NCI-H2107 treated with DMSO at 0.1 percent for 48 hours (cell line): ENCODE data around the gene MYEOV.

ENCODE experiments used
- DNase-seq: peaks from one replicate; lab custom pipeline; 2025; ENCODE audit not compliant: unreplicated experiment; lab: John Stamatoyannopoulos, UW

MYEOV gene

DNA sequence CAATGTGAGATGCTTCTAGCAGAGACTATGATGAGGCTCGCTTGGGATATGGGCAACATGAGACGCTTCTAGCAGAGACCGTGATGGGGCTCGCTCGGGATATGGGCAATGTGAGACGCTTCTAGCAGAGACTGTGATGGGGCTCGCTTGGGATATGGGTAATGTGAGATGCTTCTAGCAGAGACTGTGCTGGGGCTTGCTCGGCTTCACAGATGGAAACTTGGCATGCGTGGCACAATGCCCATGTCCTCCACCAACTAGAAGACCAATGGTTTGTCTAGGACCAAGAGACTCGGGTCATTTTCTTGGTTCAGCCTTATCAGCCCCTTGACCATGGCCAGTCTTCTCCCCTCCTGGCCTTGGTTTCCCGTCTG is 7.1 kb downstream of the MYEOV start:
- no peak for DNase-seq

DNA sequence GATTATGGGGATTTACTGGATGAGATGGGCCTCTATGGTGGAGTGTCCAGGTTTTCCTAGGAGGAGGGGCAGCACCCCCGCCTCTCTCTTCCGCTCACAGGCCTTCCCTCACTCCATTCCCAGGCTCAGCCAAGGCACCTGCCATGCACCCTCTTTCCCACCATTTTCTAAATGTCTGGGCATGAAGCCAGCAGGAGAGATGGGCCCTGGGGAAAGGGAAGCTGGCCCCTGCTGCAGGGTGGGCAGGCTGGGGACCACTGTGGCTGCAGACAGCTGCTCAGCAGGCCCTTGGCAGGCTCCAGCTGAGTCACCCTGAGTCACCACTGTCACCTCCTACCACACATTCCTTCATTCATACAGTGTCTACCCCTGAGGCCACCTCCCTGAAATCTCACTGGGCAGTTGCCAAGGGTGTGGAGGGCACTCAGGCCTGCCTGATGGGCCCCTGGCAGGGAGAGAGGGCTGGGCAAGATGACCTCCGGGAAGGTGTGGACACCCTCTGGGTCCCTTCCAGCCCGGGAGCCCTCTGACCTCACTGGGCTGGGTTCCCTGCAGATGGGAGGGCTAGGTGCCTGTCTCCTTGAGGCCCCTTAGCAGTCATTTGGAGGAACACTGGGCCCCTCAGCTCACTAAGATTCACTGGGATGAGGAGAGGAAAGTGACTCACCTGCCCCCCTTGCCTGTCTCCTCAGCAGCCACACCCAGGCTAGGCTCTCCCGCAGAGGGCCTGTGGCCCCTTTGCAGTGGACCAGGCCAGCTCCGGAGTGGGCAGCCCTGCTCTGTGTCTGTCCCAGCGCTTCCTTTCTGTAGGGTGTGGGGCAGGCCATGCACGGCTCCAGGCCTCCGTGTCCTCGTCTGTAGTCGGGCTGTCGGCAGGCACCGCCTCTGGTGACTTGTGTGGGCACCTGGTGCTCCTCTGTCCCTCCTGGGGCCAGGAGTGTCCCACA is 7.8 kb downstream of the MYEOV start:
- DNase-seq: no peak

DNA sequence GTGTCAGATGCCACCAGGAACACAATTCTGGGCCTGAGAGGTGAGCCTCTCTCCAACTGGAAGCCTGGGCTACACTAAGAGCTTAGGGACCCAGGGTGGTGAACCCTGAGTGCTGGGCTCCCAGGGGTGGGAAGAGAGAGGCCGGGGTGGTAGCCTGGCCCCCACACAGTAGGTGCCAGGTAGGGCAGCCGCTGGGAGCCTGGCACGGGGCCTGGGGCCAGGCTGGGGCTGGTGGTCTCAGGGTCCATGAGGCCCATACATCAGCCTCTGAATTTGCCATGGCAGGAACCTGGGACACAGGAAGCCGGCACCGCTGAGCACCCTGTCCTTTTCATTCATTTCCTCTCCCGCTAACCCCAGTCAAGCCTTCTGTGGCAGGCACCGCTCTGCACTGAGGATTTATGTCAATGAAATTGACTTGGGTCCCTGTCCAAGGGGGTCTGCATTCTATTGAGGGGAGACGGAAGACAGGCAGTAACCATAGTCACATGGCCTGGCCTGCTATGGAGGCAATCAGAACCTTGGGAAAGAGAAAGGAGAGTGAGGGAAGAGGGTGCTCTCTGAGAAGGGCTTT is 8.6 kb downstream of the MYEOV start:
- DNase-seq: no peak

DNA sequence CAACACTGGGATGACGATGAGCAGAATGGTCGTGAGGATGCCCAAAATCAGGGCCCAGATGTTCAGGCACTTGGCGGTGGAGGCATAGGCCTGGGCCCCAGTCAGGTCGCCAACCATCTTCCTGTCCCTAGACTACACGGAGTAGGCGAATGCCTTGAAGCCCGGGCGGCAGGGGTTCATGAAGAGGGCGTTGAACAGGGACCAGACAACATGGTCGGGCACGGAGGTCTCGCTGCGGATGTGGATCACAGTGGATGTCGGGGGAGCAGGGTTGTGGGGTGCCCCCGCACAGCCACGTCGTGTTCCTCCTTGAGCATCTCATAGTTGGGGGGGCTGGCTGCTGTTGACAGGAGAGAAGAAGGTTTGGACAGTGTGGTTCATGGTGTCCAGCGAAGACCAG is 9.5 kb downstream of the MYEOV start:
- no peak for DNase-seq

DNA sequence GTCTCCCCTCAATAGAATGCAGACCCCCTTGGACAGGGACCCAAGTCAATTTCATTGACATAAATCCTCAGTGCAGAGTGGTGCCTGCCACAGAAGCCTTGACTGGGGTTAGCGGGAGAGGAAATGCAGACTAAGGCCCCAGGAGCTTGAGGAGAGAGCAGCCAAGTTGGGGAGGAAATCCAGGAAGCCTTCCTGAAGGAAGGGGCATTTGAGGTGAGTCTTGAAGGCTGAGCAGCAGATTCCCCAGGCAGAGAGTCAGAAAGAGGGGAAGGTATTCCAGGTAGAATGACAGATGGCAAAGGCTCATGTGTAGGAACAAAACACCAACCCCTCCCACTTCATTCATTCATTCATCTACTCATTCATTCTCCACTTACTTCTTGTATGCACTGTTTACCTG is 10.3 kb downstream of the MYEOV start:
- no peak for DNase-seq

DNA sequence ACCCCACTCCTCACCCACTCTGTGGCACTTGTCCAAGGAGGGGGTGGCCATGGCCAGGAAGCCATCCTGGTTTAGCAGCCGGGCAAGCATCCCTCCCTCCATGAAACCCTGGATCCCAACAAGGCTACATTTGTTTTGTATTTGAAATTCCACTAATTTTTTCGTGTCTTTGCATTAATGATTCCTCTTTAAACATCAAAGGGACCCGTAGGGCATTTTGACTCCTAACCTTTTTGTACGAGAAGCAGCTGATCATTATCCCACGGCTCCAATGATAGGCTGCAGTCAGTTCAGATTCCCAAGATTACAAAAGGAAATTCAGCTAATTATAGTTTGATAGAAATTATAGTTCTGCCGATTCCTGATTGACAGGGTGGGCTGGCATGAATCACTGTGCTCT is 10.7 kb downstream of the MYEOV start:
- DNase-seq: no peak

DNA sequence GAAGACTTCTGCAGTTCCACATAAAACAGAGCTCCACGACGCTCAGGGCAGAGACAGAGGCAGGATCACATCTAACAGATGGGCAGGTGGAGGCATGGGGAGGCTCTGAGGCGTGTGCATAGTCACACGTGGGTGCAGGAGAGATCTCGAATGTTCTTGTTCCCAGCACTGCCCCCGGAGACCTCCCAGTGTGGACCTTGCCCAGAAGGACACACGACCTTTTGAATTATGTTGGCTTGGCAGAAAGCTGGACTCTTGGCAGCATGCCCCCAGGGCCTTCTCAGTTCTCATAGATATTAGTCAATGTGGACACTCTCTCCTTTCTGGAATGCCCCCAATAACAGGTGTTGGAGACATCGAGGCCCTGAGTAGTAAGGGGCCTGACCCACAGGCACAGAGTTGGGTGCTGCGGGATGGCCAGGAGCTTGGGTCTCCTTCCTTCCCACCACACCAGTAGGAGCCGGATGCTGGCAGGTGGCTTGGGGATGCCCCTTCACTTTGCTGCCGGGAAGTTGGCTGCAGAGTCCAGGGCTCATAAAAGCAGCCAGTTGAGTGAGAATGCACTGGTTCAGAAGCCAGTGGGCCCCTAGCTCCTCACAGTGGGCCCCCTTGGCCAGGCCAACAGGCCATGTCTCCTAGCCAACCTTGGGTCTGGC is 12.1 kb downstream of the MYEOV start:
- DNase-seq: no peak

DNA sequence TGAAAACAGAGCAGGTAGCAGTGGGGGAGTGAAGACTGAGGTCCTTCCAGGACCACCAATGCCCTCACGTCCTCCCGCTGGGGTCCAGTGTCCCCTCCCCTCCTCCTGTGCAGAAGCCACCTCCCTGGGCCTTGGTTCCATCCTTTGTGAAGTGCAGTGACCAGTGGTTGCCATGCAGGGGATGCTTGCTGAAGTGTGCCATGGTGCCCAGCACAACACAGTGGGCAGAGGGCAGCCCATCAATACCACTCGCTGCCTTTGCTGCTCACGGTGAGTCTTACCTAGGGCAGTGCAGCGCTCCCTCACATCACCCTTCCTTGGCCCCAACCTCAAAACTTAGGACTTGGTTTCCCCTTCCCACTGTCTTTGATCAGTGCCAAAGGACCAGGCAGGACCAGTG is 12.9 kb downstream of the MYEOV start:
- DNase-seq: no peak

DNA sequence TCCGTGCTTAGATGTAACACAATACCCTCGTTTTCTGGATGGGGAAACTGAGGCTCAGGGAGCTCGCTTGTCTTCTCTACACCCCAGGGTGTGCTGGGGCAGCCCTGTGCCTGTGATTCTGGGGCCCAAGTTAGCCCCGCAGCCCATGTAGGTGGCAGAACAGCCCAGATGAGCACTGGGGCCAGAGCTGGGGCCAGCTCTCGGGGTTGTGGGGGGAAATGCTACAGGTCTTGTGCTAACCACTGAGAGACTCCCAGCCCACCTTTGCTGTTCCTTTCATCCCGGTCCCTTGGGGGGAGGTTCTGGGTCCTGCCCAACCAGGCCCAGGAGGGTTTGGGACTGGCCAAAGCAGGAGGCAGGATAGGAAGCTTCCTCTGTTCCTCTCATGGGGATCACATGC is 13.5 kb downstream of the MYEOV start:
- DNase-seq: no peak

DNA sequence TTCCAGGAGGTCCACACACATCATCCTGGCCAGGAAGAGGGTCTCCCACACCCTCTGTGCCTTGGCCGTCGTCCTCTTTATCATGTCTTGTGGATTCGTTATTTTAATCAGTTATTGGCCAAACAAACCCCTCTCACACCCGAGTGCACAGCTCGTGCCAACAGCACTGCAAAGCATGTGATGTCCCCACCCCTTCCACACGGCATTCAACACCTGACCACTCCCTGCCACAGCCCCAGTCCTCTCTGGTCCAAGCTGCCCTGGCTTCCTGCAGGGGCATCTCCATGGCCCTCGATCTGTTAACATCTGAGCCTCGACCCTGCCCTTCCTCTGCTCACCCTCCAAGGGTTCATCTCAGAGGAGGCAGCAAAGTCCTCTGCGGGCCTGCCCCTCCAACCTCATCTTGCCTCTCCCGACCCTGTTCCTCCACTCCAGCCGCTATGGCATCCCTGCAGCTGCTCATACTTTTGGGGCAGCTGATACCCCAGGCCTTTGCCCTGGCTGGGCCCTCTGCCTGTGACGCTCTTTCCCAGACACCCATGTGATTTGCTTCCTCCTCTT is 14.0 kb downstream of the MYEOV start:
- DNase-seq: no peak

DNA sequence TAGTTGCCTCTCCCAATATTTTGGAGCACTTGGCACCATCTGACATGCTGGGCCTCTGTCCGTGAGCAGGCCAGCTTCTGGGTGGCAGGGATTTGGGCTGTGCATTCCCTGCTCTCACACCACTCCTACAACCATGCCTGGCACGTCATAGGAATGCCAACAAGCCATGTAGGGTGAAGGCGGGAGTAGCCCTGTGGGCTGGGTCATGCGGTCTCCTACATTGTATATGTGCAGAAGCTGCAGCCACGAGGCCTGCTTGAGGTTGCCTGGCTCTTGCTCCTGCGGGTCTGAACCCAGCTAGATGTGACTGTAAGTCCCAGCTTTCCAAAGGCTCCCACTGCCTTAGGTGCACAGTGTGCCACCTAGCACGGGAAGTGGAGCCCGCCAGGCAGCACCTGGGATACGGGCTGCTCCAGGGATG is 14.5 kb downstream of the MYEOV start:
- no peak for DNase-seq

DNA sequence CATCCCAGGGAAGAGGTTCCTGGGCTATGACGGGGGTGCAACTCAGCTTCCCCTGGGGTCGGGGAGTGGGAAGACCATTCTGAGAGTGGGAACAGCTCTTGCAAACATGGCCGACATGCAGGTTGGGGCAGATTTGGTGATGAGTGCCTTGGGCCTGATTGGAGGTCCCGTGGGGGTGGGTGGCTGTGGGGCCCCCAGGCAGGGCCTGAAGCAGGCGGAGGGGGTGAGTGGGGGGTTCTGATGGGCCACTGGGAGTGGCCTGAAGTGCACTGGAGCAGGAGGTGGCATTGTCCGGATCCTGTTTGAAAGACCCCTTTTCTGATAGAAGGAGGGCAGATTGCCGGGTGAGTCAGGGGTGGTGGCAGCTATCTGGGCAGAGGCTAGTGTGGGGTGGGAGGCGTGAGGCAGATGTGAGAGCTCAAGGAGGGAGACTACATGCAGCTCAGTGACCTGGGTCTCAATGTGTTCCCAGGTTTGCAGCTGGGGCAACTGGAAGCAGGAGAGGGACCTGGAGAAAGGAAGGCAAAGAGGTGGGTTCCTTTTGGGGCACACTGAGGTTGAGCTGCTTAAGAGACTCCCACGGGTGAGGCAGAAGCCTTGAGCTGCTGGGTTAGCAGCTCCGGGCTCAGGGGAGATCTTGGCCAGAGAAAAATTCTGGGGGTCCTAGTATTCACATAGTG is 15.1 kb downstream of the MYEOV start:
- DNase-seq: no peak

DNA sequence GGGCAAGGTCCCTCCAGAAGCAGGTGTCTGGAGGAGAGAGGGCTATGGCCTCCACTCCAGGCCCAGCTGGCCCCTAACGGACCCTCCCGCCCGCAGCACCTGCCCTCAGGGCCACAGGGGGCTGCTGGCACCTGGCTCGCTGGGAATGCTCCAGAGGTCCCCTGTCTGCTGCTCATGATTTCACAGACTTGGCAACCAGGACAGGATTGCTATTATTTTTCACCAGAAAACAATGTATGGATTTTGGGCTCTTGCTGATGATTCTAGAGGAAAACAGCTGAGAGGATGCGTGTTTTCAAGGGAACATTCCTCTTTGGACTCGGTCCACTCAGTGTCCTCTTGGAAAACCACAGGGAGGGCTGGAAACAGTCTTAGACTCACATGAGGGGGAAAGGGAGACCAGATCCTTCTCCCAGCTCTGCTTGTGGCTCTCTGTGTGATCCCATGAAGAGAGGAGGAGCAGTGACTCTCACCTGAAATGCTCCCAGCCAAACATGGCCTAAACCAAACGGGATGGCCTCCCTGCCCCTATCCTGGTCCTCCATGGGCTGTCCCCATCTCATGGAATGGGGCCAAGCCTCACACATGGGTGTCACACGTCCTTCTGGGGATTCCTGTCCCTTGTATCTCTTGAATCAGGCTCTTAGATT is 15.8 kb downstream of the MYEOV start:
- no peak for DNase-seq

DNA sequence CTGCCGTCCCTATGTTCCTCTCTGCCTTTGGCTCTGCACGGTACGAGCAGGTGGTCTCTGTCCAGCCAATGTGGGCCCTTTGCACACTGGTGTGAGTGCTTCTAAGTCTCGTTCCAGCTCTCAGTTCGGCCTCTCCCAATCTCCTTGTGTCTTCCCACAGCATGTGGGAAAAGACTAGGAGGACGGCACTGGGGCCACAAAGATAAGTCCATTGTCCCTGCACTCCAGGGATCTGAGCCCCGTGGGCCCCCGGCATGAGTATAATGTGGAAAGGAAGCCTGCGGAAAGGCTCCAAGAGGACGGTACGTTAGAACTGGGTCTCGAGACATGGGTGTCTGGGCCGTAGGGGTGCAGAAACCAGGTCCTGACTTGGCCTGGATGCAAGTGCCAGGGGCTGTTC is 16.4 kb downstream of the MYEOV start:
- no peak for DNase-seq

DNA sequence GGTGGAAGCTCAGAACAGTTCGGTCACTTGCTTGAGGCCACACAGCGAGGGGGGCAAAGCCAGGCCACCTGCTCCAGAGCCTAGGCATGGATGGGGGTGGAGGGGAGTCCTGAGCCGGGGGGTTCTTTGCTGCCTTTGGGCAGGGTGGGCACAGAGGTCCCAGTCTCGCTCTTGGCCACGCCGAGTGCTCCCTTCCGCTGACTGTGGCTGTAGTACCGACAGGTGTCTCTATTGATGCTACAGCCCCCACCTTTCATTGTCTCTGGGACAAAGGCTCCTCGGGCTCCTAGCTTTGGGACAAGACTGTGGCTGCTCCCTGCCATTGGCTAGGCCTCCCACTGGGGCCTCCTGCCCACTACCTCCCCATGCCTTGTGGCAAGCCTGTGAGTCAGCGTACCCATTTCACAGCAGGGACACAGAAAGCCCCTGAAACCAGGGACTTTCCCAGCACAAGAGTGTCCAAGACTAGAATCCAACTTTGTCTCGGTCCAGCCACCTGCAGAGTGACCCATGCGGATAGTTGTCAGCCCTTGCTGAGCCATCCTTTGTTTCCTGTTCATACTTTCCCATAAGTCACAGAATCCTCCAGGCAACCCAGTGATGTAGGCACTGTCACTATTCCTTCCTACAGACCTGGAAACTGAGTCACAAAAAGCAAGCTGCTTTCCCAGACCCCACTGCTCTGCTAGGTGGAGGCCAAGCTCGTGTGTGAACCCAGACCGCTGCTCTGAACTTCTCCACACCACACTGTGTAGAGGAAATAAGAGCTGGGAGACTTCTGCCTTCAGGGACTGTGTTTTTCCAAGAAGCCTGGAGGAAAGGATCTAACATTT is 17.2 kb downstream of the MYEOV start:
- DNase-seq: no peak

DNA sequence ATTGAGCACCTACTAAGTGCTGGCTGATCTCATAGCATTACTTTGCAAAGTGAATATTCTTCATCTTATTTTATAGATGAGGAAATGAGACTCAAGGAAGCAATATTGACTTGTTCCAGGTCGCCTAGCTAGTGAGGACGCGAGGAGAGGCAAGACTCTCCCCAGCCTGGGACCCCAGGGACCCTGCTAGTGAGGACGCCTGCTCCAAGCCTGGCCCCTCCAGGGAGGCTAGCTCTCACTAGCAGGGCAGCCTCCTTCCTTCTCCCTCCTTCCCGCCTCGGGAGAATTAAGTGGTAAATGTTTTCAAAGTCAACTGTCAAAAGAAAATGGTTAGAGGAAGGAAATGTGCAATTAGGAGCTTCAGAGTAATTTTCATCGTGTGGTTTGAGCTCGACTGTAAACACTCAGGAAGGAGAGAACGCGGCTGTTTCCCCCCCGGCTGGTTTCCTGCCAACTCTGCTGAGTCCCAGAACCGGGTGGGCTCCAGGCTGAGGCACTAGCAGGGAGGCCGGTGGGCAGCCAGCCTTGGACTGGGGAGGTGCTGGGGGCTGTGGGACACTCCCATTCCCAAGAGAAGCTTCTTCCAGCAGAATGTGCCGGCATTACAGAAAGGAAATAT is 17.9 kb downstream of the MYEOV start:
- DNase-seq: no peak

DNA sequence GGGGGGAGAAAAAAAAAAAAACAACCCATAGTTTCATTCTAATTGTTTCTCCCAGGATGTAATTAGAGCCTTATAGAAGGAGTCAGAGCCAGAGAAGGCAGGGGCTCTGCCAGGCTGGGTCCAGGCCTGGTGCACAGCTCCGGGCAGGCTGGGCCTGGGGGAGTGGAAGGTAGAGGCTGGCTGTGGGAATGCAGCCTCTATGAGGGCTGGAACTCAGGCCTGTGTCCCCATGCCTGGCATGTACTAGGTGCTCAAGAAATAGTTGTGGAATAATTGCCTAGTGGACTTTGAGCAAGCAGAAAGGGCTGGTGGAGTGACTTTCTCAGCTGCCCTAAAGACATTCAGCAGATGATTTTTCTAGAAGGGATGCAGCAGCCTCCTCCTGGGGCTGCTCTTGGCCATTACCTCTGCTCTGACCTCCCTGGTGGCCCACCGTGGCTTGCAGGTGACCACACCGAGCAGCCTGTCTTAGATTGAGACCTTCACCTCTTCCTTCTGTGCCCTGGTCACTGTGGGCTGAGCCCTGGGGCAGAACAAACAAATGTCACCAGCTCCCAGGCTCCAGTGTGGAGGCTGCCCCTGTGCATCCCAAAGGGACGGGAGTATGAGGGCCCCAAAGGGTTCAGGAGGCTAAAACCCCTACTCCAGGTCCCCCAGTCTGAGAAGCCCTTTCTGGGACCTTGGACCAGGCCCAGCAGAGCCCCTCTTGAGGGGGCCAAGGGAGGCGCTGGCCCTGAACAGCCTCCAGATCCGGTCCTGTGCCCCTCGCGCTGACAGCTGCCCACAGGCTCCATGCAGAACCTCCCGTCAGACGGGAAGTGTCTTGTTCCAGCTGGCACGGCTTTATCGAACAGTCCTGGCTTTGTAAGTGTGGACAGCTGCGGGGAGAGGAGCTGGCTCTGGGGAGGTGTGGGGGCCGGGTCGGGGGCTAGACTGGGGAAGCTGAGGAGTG is 18.8 kb downstream of the MYEOV start:
- no peak for DNase-seq

DNA sequence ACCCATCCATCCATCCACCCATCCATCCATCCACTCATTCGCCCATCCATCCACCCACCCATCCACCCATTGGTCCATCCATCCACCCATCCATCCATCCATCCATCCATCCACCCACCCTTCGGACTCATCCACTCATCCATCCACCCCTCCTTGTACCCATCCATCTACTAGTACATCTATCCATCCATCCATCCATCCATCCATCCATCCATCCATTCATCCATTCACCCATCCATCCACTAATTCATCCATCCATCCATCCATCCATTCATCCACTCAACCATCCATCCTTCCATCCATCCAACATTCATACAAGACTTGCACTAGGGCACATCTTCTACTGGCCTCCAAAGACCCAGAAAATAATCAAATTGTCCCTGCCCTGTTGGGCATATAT is 20.0 kb downstream of the MYEOV start:
- DNase-seq: no peak
